IMR-90 (cell line): ENCODE measurements around the gene BLOC1S4. TPM values are rescaled to one million over a fixed set of nuclear protein-coding genes. Genes with fewer than 3 reads are reported as not detected.

Experiments used
- ATAC-seq: fragments of 200-7000 bp; cut with Tn5 transposase; 2 replicates; pipeline ENCODE4 v1.9.1; 2020; ENCODE audit warnings: low read depth, mild to moderate bottlenecking, moderate library complexity
- BruUV-seq: library from RNA; stranded (reverse); fragments of 400-500 nt; replicated peaks from 2 replicates; lab custom pipeline; 2021; lab: Mats Ljungman, UMichigan
- CTCF ChIA-PET: fragments of 300-600 bp; formaldehyde crosslinking; extraction: SDS; loops from one replicate; lab custom pipeline; 2021; ENCODE audit warnings: antibody characterized with exemption; lab: Yijun Ruan, JAX
- POLR2A ChIA-PET: fragments of 300-600 bp; sonication (Branson Sonifier 250); formaldehyde crosslinking; loops from one replicate; lab custom pipeline; 2022; ENCODE audit warnings: antibody characterized with exemption; ENCODE audit not compliant: unreplicated experiment; lab: Charles Lee
- DNase-seq: peaks from one replicate; pipeline ENCODE4 v3.0.0; 2013
- H2AFZ ChIP-seq: replicated peaks from 2 replicates; pipeline ENCODE3; 2013; ENCODE audit warnings: low read length, mild to moderate bottlenecking; ENCODE audit not compliant: poor library complexity
- H2AK5ac ChIP-seq: 2 replicates; pipeline ENCODE4 v1.6.1; 2013; ENCODE audit warnings: low read depth, low read length, inconsistent platforms
- H2AK9ac ChIP-seq: replicated peaks from 2 replicates; pipeline ENCODE3; 2013; ENCODE audit warnings: mild to moderate bottlenecking, low read depth, low read length, moderate library complexity; ENCODE audit not compliant: poor library complexity
- H2BK120ac ChIP-seq: 2 replicates; pipeline ENCODE4 v1.6.1; 2013; ENCODE audit warnings: low read depth, low read length, inconsistent platforms
- H2BK15ac ChIP-seq: 3 replicates; pipeline ENCODE4 v1.6.1; 2013; ENCODE audit warnings: low read depth, low read length, inconsistent platforms
- H2BK20ac ChIP-seq: 2 replicates; pipeline ENCODE4 v1.6.1; 2013; ENCODE audit warnings: low read depth, mild to moderate bottlenecking, inconsistent platforms, low read length, moderate library complexity
- H2BK5ac ChIP-seq: 2 replicates; pipeline ENCODE4 v1.6.1; 2013; ENCODE audit warnings: mild to moderate bottlenecking, low read depth, low read length, inconsistent platforms; ENCODE audit not compliant: poor library complexity, severe bottlenecking
- H3K14ac ChIP-seq: replicated peaks from 2 replicates; pipeline ENCODE4 v1.6.1; 2013; ENCODE audit warnings: low read depth, low read length, inconsistent platforms
- H3K18ac ChIP-seq: 2 replicates; pipeline ENCODE4 v1.6.1; 2013; ENCODE audit warnings: low read depth, low read length, control low read depth
- H3K23ac ChIP-seq: 2 replicates; pipeline ENCODE4 v1.6.1; 2013; ENCODE audit warnings: low read depth, low read length, inconsistent platforms
- H3K27ac ChIP-seq: 2 replicates; pipeline ENCODE4 v1.5.1; 2013; ENCODE audit warnings: mild to moderate bottlenecking, control low read depth, low read length; ENCODE audit not compliant: insufficient read depth
- H3K27me3 ChIP-seq: 2 replicates; pipeline ENCODE4 v1.6.1; 2013; ENCODE audit warnings: low read length; ENCODE audit not compliant: control insufficient read depth, insufficient read depth
- H3K36me3 ChIP-seq: 2 replicates; pipeline ENCODE4 v1.6.1; 2013; ENCODE audit warnings: low read length, mixed read lengths; ENCODE audit not compliant: control insufficient read depth, insufficient read depth
- H3K4ac ChIP-seq: 2 replicates; pipeline ENCODE4 v1.6.1; 2013; ENCODE audit warnings: low read depth, low read length, inconsistent platforms
- H3K4me1 ChIP-seq: 2 replicates; pipeline ENCODE4 v1.6.1; 2013; ENCODE audit warnings: low read length, mixed read lengths; ENCODE audit not compliant: control insufficient read depth, insufficient read depth
- H3K4me2 ChIP-seq: 2 replicates; pipeline ENCODE4 v1.6.1; 2013; ENCODE audit warnings: low read depth, mild to moderate bottlenecking, control low read depth, low read length, moderate library complexity
- H3K4me3 ChIP-seq: 2 replicates; pipeline ENCODE4 v1.5.1; 2013; ENCODE audit warnings: low read depth, mild to moderate bottlenecking, control low read depth, low read length, moderate library complexity; ENCODE audit not compliant: insufficient read depth
- H3K56ac ChIP-seq: 2 replicates; pipeline ENCODE4 v1.6.1; 2013; ENCODE audit warnings: low read length, inconsistent platforms; ENCODE audit not compliant: insufficient read depth; ENCODE audit errors: extremely low read depth
- H3K79me1 ChIP-seq, 2 experiments: 2 replicates each; pipeline ENCODE4 v1.6.1; 2013; ENCODE audit warnings: low read length in 2 of 2, inconsistent platforms in 1 of 2, low read depth in 1 of 2
- H3K9ac ChIP-seq: 2 replicates; pipeline ENCODE4 v1.6.1; 2013; ENCODE audit warnings: low read depth, low read length, control low read depth
- H3K9me1 ChIP-seq: 2 replicates; pipeline ENCODE4 v1.6.1; 2013; ENCODE audit warnings: low read length, inconsistent platforms; ENCODE audit not compliant: insufficient read depth
- H3K9me3 ChIP-seq: 2 replicates; pipeline ENCODE4 v1.6.1; 2013; ENCODE audit warnings: low read length; ENCODE audit not compliant: control insufficient read depth, insufficient read depth
- H4K20me1 ChIP-seq: 2 replicates; pipeline ENCODE4 v1.6.1; 2013; ENCODE audit warnings: low read length, inconsistent platforms; ENCODE audit not compliant: insufficient read depth
- H4K5ac ChIP-seq: 2 replicates; pipeline ENCODE4 v1.6.1; 2013; ENCODE audit warnings: mild to moderate bottlenecking, low read depth, low read length, control low read depth
- H4K8ac ChIP-seq, 2 experiments: 2 replicates each; pipeline ENCODE4 v1.6.1; 2013; ENCODE audit warnings: low read depth in 2 of 2, low read length in 2 of 2, control low read depth in 1 of 2, inconsistent platforms in 1 of 2
- H4K91ac ChIP-seq: 2 replicates; pipeline ENCODE4 v1.6.1; 2013; ENCODE audit warnings: low read depth, low read length, inconsistent platforms; ENCODE audit not compliant: insufficient read depth
- BHLHE40 ChIP-seq: fragments of 150-350 bp; IDR thresholded peaks from 2 replicates; pipeline ENCODE4 v1.6.1; 2016; ENCODE audit warnings: mild to moderate bottlenecking, low read depth, low read length
- CEBPB ChIP-seq: IDR thresholded peaks from 2 replicates; pipeline ENCODE4 v1.6.1; 2012; ENCODE audit warnings: low read depth, low read length, improper control_type of control experiment
- CHD1 ChIP-seq: IDR thresholded peaks from 2 replicates; pipeline ENCODE4 v1.6.1; 2012; ENCODE audit warnings: low read depth, low read length, improper control_type of control experiment
- CTCF ChIP-seq: conservative IDR thresholded peaks from 2 replicates; pipeline ENCODE4 v1.5.1; 2012; ENCODE audit warnings: mild to moderate bottlenecking, low read depth, low read length, improper control_type of control experiment
- ELK1 ChIP-seq: fragments of 150-350 bp; IDR thresholded peaks from 2 replicates; pipeline ENCODE4 v1.6.1; 2016; ENCODE audit warnings: low read depth, mild to moderate bottlenecking, low read length, moderate library complexity, borderline replicate concordance
- FOS ChIP-seq: fragments of 150-350 bp; IDR thresholded peaks from 2 replicates; pipeline ENCODE4 v1.6.1; 2016; ENCODE audit warnings: low read depth, low read length
- MAFK ChIP-seq: IDR thresholded peaks from 2 replicates; pipeline ENCODE4 v1.6.1; 2012; ENCODE audit warnings: low read depth, low read length, improper control_type of control experiment
- MAZ ChIP-seq: IDR thresholded peaks from 2 replicates; pipeline ENCODE4 v1.6.1; 2012; ENCODE audit warnings: low read depth, mild to moderate bottlenecking, low read length, improper control_type of control experiment, moderate library complexity, borderline replicate concordance
- MXI1 ChIP-seq: IDR thresholded peaks from 2 replicates; pipeline ENCODE4 v1.6.1; 2012; ENCODE audit warnings: low read depth, mild to moderate bottlenecking, low read length, moderate library complexity, borderline replicate concordance
- NFE2L2 ChIP-seq: fragments of 150-350 bp; IDR thresholded peaks from 2 replicates; pipeline ENCODE4 v1.6.1; 2016; ENCODE audit warnings: low read depth, mild to moderate bottlenecking, low read length
- POLR2A ChIP-seq: IDR thresholded peaks from 2 replicates; pipeline ENCODE4 v1.6.1; 2012; ENCODE audit warnings: mild to moderate bottlenecking, low read depth, low read length
- RAD21 ChIP-seq: IDR thresholded peaks from 2 replicates; pipeline ENCODE4 v1.6.1; 2012; ENCODE audit warnings: low read length, improper control_type of control experiment
- RCOR1 ChIP-seq: IDR thresholded peaks from 2 replicates; pipeline ENCODE4 v1.6.1; 2012; ENCODE audit warnings: mild to moderate bottlenecking, low read length, improper control_type of control experiment; ENCODE audit not compliant: insufficient replicate concordance
- RFX5 ChIP-seq: IDR thresholded peaks from 2 replicates; pipeline ENCODE4 v1.8.0; 2012; ENCODE audit warnings: low read depth, mild to moderate bottlenecking, low read length, moderate library complexity
- SMC3 ChIP-seq: fragments of 150-350 bp; IDR thresholded peaks from 2 replicates; pipeline ENCODE4 v1.6.1; 2016; ENCODE audit warnings: low read depth, mild to moderate bottlenecking, antibody characterized with exemption, low read length, moderate library complexity
- USF2 ChIP-seq: fragments of 150-350 bp; IDR thresholded peaks from 2 replicates; pipeline ENCODE4 v1.6.1; 2017; ENCODE audit warnings: mild to moderate bottlenecking, antibody characterized with exemption, low read length, low read depth
- WGBS, 2 experiments: methylation state at CpG; one replicate each; pipeline versions ENCODE4 v1.1.5 to v1.1.7; 2013; ENCODE audit warnings: missing lambda C conversion rate in 2 of 2; ENCODE audit not compliant: insufficient read length in 1 of 2; ENCODE audit errors: extremely low coverage in 2 of 2; 5-methylcytosine and 5-hydroxymethylcytosine counted together
- dilution Hi-C: fragments of 300-500 bp; cut with HindIII; formaldehyde crosslinking; loops from one replicate; pipeline ENCODE4 v1.14.3; 2018; ENCODE audit warnings: low sequenced_read_pairs; ENCODE audit not compliant: unreplicated experiment
- in situ Hi-C: fragments of 300-500 bp; cut with MboI; formaldehyde crosslinking; loops from 3 replicates; pipeline ENCODE4 v1.14.3; 2019; ENCODE audit warnings: low sequenced_read_pairs, inconsistent platforms, mixed read lengths
- intact Hi-C: fragments of 100-400 bp; cut with micrococcal nuclease; formaldehyde crosslinking; loops from 2 replicates; pipeline ENCODE4 v1.10.0; 2022
- polyA plus RNA-seq, 3 experiments: library from polyadenylated mRNA; depleted of rRNA; stranded (reverse); fragments of >200 nt; gene quantifications; 2 replicates each; pipeline ENCODE4 v1.2.3, GENCODE V29; 2012; ENCODE audit warnings: low replicate concordance in 1 of 3
- total RNA-seq: library from RNA; depleted of rRNA; stranded (reverse); fragments of >200 nt; gene quantifications from 2 replicates; pipeline ENCODE4 v1.2.3, GENCODE V29; 2012

Gene BLOC1S4
- total and polyA plus RNA-seq, 2 of the 4 experiments (the other 2 are of a cell fraction): 8.8 to 22.1 TPM

- Histone ChIP-seq H2AFZ (no peak overlapping the region), H4K8ac (no peak overlapping the region), H3K23ac (no peak overlapping the region), H3K14ac (no peak overlapping the region), H3K36me3 (no peaks in the 10 kb centered on the region), H3K18ac (no peak overlapping the region), H4K5ac (no peak overlapping the region), H3K9me3 (no peaks in the 10 kb centered on the region), H4K91ac (no peak overlapping the region), H2BK5ac (no peak overlapping the region), H3K56ac (no peak overlapping the region), H3K9me1 (no peaks in the 10 kb centered on the region; the same call in 1 of the 2 replicates), H3K9ac (no peak overlapping the region), H4K20me1 (no peaks in the 10 kb centered on the region; the same call in 1 of the 2 replicates), H2BK120ac (no peak overlapping the region), H2AK9ac (no peak overlapping the region), H2AK5ac (no peak overlapping the region), H3K27me3 (no peaks in the 10 kb centered on the region), H3K79me1 (peaks cover 0 to 27% of the 10 kb centered on the region in 2 experiments; a peak in 2 of 4 replicates), H3K4me1 (peaks cover 19% of the 10 kb centered on the region), H3K27ac (no peak overlapping the region), H3K4me3 (no peak overlapping the region), H3K4ac (no peak overlapping the region), H2BK15ac (no peak overlapping the region), H2BK20ac (no peak overlapping the region), H3K4me2 (no peak overlapping the region)
- dilution Hi-C loops: no loop called here
- intact Hi-C loops: no loop called here
- no TSS peak for BruUV-seq
- ChIA-PET POLR2A (no interaction called here), CTCF (no interaction called here)
- DNase-seq (no peak), ATAC-seq (no peak)
- WGBS, 2 experiments: 96% methylated on average over 4 of the region's 6 CpGs; no CpG with 5 or more reads in 1 of the 2 experiments
- TF ChIP-seq RAD21 (no peak), CEBPB (no peak), NFE2L2 (no peak), MXI1 (no peak), RFX5 (no peak), BHLHE40 (no peak), POLR2A (no peak), RCOR1 (no peak), USF2 (no peak), MAZ (no peak), FOS (no peak), MAFK (no peak), CHD1 (no peak), ELK1 (no peak), SMC3 (no peak), CTCF (no peak)
- in situ Hi-C loops: no loop called here
Measured at GRCh38 chr4:6697131-6697530, 18.8 kb upstream of the BLOC1S4 start.
